Endodermal cell (in vitro differentiated cells): ENCODE results near the gene TEF. TPM values are rescaled to one million over a fixed set of nuclear protein-coding genes. Genes with fewer than 3 reads are reported as not detected.

Experiments
- DNase-seq: peaks from one replicate; pipeline ENCODE4 v3.0.0-alpha.2; 2017
- H3K27ac ChIP-seq: 2 replicates; pipeline ENCODE4 v1.5.1; 2013; ENCODE audit warnings: mild to moderate bottlenecking, low read depth, low read length, moderate library complexity
- H3K27me3 ChIP-seq: 2 replicates; pipeline ENCODE4 v1.6.1; 2013; ENCODE audit warnings: mild to moderate bottlenecking, low read length, moderate library complexity; ENCODE audit not compliant: insufficient read depth, control insufficient read depth, poor library complexity, severe bottlenecking
- H3K36me3 ChIP-seq: 2 replicates; pipeline ENCODE4 v1.7.0; 2013; ENCODE audit warnings: mild to moderate bottlenecking, low read length, moderate library complexity; ENCODE audit not compliant: control insufficient read depth, insufficient read depth
- H3K4me1 ChIP-seq: one replicate; pipeline ENCODE4 v1.7.0; 2013; ENCODE audit warnings: low read length; ENCODE audit not compliant: control insufficient read depth, insufficient read depth
- H3K4me3 ChIP-seq: 2 replicates; pipeline ENCODE4 v1.5.1; 2013; ENCODE audit warnings: mild to moderate bottlenecking, low read length, moderate library complexity
- H3K9ac ChIP-seq: 2 replicates; pipeline ENCODE4 v1.6.1; 2013; ENCODE audit warnings: mild to moderate bottlenecking, low read length, moderate library complexity; ENCODE audit not compliant: poor library complexity, severe bottlenecking; ENCODE audit errors: extremely low read depth
- H3K9me3 ChIP-seq: 2 replicates; pipeline ENCODE4 v1.6.1; 2013; ENCODE audit warnings: mild to moderate bottlenecking, low read length, moderate library complexity; ENCODE audit not compliant: control insufficient read depth
- H3K27ac Mint-ChIP-seq: 2 replicates; pipeline ENCODE4 v1.8.0; 2020; ENCODE audit warnings: mixed read lengths
- H3K27me3 Mint-ChIP-seq: 2 replicates; pipeline ENCODE4 v1.8.0; 2021; ENCODE audit warnings: mild to moderate bottlenecking, mixed read lengths; ENCODE audit not compliant: insufficient read depth
- H3K36me3 Mint-ChIP-seq: 2 replicates; pipeline ENCODE4 v1.8.0; 2020; ENCODE audit warnings: low read depth, mixed read lengths
- H3K4me1 Mint-ChIP-seq: 2 replicates; pipeline ENCODE4 v1.8.0; 2020; ENCODE audit warnings: mixed read lengths
- H3K4me3 Mint-ChIP-seq: 2 replicates; pipeline ENCODE4 v1.8.0; 2020; ENCODE audit warnings: mild to moderate bottlenecking, moderate library complexity, mixed read lengths
- H3K9me3 Mint-ChIP-seq: 2 replicates; pipeline ENCODE4 v1.8.0; 2020; ENCODE audit warnings: mild to moderate bottlenecking, mixed read lengths
- WGBS, 2 experiments: methylation state at CpG; one replicate each; pipeline versions ENCODE4 v1.1.5 to v1.1.7; 2013; ENCODE audit warnings: missing lambda C conversion rate in 2 of 2, mixed read lengths in 1 of 2; ENCODE audit not compliant: insufficient coverage in 1 of 2, insufficient read length in 1 of 2; 5-methylcytosine and 5-hydroxymethylcytosine counted together
- total RNA-seq, 2 donors: library from RNA; stranded (reverse); fragmentation: NEBNext Ultra II Directional in 1 of 2; extraction: Animal tissue kit (Norgen Biotek cat#: 25700) in 1 of 2; gene quantifications; 2 replicates in 1 of 2; 3 replicates in 1 of 2; pipeline ENCODE4 v1.2.1, GENCODE V29; 2021
- TF ChIP-seq, protein P1 (sequence below): fragments of 200-600 bp; sonication (generic); conservative IDR thresholded peaks from 2 replicates; pipeline ENCODE4 v1.5.0; 2021; ENCODE audit warnings: antibody characterized with exemption, mild to moderate bottlenecking

The TEF gene
- total RNA-seq, 2 donors from 2014 or later: 4.7 to 7.9 TPM

DNA sequence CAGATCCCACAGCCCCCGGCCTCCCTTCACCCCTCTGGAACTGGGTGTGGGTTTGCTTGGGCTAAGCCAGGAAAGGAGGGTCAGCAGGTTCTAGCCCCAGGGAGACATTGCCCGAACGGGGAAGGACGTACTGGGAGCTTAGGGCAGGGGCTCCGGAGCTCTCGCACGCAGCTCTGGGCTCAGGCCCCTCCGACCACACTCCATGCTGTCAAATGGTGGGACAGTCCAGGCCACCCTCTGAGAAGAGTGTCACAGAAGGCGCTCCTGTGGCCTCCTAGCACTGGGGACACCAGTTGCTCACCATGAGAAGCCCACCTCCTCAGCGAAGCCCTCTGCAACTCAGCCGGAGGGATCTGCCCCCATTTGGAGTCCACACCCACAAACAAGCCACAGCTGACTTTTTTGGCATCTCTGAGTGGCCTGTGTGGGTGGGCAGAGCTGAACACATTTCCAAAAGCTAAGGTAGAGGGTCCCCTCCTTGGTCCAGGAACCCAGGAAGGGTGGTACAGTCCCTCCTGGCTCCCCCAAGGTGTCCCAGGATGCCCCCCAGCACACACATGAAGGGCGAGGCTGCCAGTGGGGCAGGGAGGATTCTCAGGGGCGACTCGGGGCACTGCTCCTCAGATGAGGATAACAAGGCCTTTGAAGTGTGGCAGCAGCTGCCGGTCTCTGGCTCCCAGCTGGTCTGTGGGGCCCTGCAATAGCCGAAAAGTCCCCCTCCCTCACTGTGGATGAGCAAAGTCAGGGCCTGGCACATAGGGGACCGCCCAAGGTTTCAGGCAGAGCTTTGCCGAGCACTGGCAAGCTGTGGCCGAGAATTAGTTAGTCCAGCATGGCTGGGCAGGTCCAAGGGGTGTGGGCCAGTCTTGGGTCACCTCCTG lies 13.0 kb upstream of the TEF start:
- TF ChIP-seq, protein P1, sequence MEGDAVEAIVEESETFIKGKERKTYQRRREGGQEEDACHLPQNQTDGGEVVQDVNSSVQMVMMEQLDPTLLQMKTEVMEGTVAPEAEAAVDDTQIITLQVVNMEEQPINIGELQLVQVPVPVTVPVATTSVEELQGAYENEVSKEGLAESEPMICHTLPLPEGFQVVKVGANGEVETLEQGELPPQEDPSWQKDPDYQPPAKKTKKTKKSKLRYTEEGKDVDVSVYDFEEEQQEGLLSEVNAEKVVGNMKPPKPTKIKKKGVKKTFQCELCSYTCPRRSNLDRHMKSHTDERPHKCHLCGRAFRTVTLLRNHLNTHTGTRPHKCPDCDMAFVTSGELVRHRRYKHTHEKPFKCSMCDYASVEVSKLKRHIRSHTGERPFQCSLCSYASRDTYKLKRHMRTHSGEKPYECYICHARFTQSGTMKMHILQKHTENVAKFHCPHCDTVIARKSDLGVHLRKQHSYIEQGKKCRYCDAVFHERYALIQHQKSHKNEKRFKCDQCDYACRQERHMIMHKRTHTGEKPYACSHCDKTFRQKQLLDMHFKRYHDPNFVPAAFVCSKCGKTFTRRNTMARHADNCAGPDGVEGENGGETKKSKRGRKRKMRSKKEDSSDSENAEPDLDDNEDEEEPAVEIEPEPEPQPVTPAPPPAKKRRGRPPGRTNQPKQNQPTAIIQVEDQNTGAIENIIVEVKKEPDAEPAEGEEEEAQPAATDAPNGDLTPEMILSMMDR: no peak
- no peak for DNase-seq
- Mint-ChIP-seq H3K36me3 (no peaks in the 10 kb centered on the region), H3K27ac (no peak overlapping the region), H3K27me3 (peaks cover 4% of the 10 kb centered on the region), H3K4me1 (peaks cover 4% of the 10 kb centered on the region), H3K9me3 (no peaks in the 10 kb centered on the region), H3K4me3 (no peak overlapping the region)
- Histone ChIP-seq H3K4me3 (no peak overlapping the region), H3K27me3 (no peaks in the 10 kb centered on the region), H3K4me1 (peaks cover 2% of the 10 kb centered on the region), H3K27ac (no peak overlapping the region), H3K9ac (no peak overlapping the region), H3K36me3 (no peaks in the 10 kb centered on the region), H3K9me3 (no peaks in the 10 kb centered on the region)
- 92 to 94% methylated on average over 15 to 19 of the region's 19 CpGs for WGBS, 2 experiments

DNA sequence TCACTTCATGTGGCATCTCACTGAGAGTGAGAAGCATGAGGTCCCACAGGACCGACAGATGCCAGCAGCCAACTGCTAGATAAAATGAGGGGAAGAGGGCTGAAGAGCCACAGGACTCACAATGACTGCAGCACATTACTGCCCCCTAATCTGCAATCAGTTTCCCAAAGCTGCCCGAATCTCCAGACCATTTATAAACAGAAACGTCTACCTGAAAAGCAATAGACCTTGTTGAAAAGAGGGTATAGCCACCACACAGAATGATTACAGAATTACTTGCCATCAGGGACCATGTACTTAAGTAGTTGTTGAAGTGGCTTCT lies 12.4 kb upstream of the TEF start:
- H3K9me3 ChIP-seq: no peaks in the 10 kb centered on the region
- no peaks in the 10 kb centered on the region for H3K4me1 ChIP-seq
- H3K36me3 ChIP-seq: no peaks in the 10 kb centered on the region
- H3K27me3 Mint-ChIP-seq: peaks cover 4% of the 10 kb centered on the region
- H3K27me3 ChIP-seq: no peaks in the 10 kb centered on the region
- no peak overlapping the region for H3K27ac Mint-ChIP-seq
- no peak overlapping the region for H3K4me3 ChIP-seq
- peaks cover 4% of the 10 kb centered on the region for H3K4me1 Mint-ChIP-seq
- TF ChIP-seq, protein P1: no peak
- no peaks in the 10 kb centered on the region for H3K36me3 Mint-ChIP-seq
- H3K27ac ChIP-seq: no peak overlapping the region
- no peaks in the 10 kb centered on the region for H3K9me3 Mint-ChIP-seq
- DNase-seq: no peak
- no peak overlapping the region for H3K9ac ChIP-seq
- H3K4me3 Mint-ChIP-seq: no peak overlapping the region
- WGBS, 2 experiments: 86% methylated on average over 3 of the region's 3 CpGs; no CpG with 5 or more reads in 1 of the 2 experiments

DNA sequence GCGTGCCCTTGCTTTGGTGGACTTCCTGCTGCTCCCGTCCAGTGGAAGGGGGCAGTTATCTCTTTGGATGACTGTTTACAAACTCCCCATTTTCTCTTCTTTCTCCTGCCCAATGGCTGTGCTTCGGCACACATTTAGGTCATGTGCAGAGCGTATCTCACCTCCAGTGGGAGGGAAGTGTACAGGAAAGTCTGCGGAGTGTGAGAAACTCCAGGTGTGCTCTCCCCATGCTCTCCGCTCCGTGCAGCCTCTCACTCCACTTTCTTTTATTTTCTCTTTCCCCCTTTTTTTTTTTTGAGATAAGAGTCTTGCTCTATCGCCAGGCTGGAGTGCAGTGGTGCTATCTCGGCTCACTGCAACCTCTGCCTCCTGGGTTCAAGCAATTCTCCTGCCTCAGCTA lies 11.9 kb upstream of the TEF start:
- DNase-seq: no peak
- Mint-ChIP-seq H3K4me1 (peaks cover 8% of the 10 kb centered on the region), H3K27ac (no peak overlapping the region), H3K27me3 (peaks cover 4% of the 10 kb centered on the region), H3K9me3 (no peaks in the 10 kb centered on the region), H3K4me3 (no peak overlapping the region), H3K36me3 (no peaks in the 10 kb centered on the region)
- no peaks in the 10 kb centered on the region for H3K4me1 ChIP-seq
- H3K9ac ChIP-seq: no peak overlapping the region
- no peak overlapping the region for H3K27ac ChIP-seq
- H3K36me3 ChIP-seq: no peaks in the 10 kb centered on the region
- no peak overlapping the region for H3K4me3 ChIP-seq
- H3K9me3 ChIP-seq: no peaks in the 10 kb centered on the region
- no peaks in the 10 kb centered on the region for H3K27me3 ChIP-seq
- WGBS, 2 experiments: 91 to 92% methylated on average over 4 to 9 of the region's 9 CpGs
- TF ChIP-seq, protein P1: no peak
